Memory B cell (primary cell): ENCODE results near the gene OSBPL9.
"Not testable (repeated sequence)": the region's sequence is repeated elsewhere in the genome, so short reads cannot be mapped to it uniquely, and the experiment has no call there.

ENCODE experiments used
- ATAC-seq: fragments of 150-1000 bp; cut with Tn5 transposase; 2 replicates; pipeline ENCODE4 v1.10.0; 2021; ENCODE audit warnings: low read depth, mild to moderate bottlenecking, moderate library complexity
- DNase-seq, 2 donors: peaks; one replicate each; pipeline ENCODE4 v3.0.0; 2022; ENCODE audit warnings: low spot score in 2 of 2
- H3K27ac Mint-ChIP-seq: one replicate; pipeline ENCODE4 v1.8.0; 2022; ENCODE audit warnings: mild to moderate bottlenecking, moderate library complexity, mixed read lengths
- H3K27me3 Mint-ChIP-seq: one replicate; pipeline ENCODE4 v1.8.0; 2022; ENCODE audit warnings: mixed read lengths
- H3K36me3 Mint-ChIP-seq: one replicate; pipeline ENCODE4 v1.8.0; 2022; ENCODE audit warnings: mild to moderate bottlenecking, mixed read lengths
- H3K4me1 Mint-ChIP-seq: one replicate; pipeline ENCODE4 v1.8.0; 2022; ENCODE audit warnings: mixed read lengths
- H3K4me3 Mint-ChIP-seq: one replicate; pipeline ENCODE4 v1.8.0; 2022; ENCODE audit warnings: mild to moderate bottlenecking, moderate library complexity, mixed read lengths
- H3K9me3 Mint-ChIP-seq: one replicate; pipeline ENCODE4 v1.8.0; 2022; ENCODE audit warnings: mixed read lengths

OSBPL9 gene

GRCh38 chr1:51583532-51583931, 33.4 kb upstream of the OSBPL9 start:
- ATAC-seq: no peak
- Mint-ChIP-seq H3K4me3 (no peak overlapping the region), H3K4me1 (peaks cover 9% of the 10 kb centered on the region), H3K27ac (no peak overlapping the region), H3K36me3 (peaks cover 2% of the 10 kb centered on the region), H3K9me3 (no peaks in the 10 kb centered on the region), H3K27me3 (no peaks in the 10 kb centered on the region)
- no peak for DNase-seq

DNA sequence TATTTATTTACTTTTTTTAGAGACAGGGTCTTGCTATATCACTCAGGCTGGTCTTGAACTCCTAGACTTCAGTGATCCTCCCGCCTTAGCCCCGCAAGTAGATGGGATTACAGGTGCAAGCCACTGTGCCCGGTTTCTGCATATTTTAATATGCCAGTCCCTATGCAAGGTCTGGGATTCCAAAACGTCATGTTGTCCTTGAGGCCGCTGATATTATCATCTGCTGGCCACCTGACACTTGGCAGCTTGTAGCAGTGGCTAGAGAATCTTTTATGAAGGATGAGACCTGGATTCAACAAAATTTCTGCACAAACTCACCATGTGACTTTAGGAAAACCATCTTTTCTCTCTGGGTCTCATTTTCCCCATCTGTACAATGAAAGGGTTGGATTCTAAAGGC, 32.9 kb upstream of the OSBPL9 start:
- Mint-ChIP-seq H3K4me1 (peaks cover 6% of the 10 kb centered on the region), H3K36me3 (peaks cover 2% of the 10 kb centered on the region), H3K27ac (no peak overlapping the region), H3K27me3 (peaks cover 1% of the 10 kb centered on the region), H3K9me3 (no peaks in the 10 kb centered on the region), H3K4me3 (no peak overlapping the region)
- ATAC-seq (no peak), DNase-seq (no peak)

DNA sequence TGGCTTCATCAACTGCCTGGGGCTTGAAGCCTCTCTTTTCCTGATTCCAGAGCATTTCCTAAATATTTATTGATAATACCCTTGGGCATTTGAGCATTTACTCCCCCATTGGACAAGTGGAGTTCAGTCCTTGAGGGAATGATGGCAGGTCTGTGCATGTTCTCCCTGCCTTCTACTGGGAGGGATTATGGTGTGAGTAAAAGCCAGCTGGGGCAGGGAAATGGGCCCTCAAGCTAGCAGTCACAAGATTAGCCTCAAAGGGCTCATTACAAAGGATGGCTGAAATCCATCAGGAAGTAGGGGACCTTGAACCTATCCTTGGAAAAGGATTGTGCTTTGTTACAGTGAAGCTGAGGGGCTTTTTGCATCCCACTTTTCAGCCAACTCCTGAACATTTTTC, 24.2 kb upstream of the OSBPL9 start:
- Mint-ChIP-seq H3K27ac (no peak overlapping the region), H3K4me3 (no peak overlapping the region), H3K36me3 (no peaks in the 10 kb centered on the region), H3K9me3 (no peaks in the 10 kb centered on the region), H3K4me1 (peaks cover 1% of the 10 kb centered on the region), H3K27me3 (peaks cover 1% of the 10 kb centered on the region)
- DNase-seq (no peak), ATAC-seq (no peak)

- no peaks in the 10 kb centered on the region for H3K4me1 Mint-ChIP-seq
Observed at GRCh38 chr1:51594716-51595115, 22.2 kb upstream of the OSBPL9 start.

DNA sequence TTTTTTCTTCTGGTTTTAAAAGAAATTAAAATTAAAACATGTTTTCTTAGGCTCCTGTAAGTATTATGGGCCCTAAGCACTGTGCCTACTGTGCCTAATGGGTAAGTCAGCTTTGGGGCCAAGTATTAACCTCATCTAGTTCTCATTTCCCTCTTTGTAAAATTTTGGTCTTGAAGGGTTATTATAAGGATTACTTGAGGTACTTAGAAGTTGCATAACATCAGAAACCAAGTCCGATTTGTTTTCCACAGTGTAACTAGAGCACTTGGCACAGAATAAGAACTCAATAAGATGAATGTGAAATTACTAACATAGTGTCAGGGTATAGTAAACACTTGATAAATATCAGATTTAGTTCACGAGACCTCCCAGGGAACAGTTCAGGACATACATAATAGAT, 16.4 kb upstream of the OSBPL9 start:
- H3K4me1 Mint-ChIP-seq: no peaks in the 10 kb centered on the region
- H3K27me3 Mint-ChIP-seq: no peaks in the 10 kb centered on the region
- no peaks in the 10 kb centered on the region for H3K36me3 Mint-ChIP-seq
- no peaks in the 10 kb centered on the region for H3K9me3 Mint-ChIP-seq
- no peak for DNase-seq
- no peak overlapping the region for H3K4me3 Mint-ChIP-seq
- H3K27ac Mint-ChIP-seq: no peak overlapping the region
- no peak for ATAC-seq

More at GRCh38 chr1:51594716-51595115, 22.2 kb upstream of the OSBPL9 start:
- H3K36me3 Mint-ChIP-seq: no peaks in the 10 kb centered on the region
- H3K9me3 Mint-ChIP-seq: no peaks in the 10 kb centered on the region
- no peaks in the 10 kb centered on the region for H3K27me3 Mint-ChIP-seq
- no peak overlapping the region for H3K4me3 Mint-ChIP-seq
- no peak for ATAC-seq
- DNase-seq: no peak
- H3K27ac Mint-ChIP-seq: no peak overlapping the region

DNA sequence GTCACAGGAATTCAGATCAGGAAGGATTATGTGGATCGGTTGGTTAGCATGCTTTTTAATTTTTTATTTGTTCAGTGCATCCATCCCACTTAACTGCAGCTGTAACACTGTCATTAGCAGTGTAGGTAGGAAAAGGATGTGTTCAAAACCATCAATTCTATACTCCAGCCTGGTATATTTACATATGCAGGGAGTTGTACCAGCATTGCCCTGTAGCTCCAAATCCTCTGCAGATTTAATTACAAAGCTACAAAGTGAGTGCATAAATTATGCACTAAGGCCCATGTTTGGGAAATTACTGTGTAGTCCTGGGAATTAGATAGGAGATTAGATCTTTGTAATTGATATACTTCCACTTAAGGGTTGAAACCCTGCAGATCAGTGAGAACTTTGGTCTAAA, 15.9 kb upstream of the OSBPL9 start:
- ATAC-seq (no peak), DNase-seq (no peak)
- H3K4me3 Mint-ChIP-seq: no peak overlapping the region
- H3K9me3 Mint-ChIP-seq: no peaks in the 10 kb centered on the region
- no peaks in the 10 kb centered on the region for H3K27me3 Mint-ChIP-seq
- H3K36me3 Mint-ChIP-seq: no peaks in the 10 kb centered on the region
- H3K27ac Mint-ChIP-seq: no peak overlapping the region
- peaks cover 2% of the 10 kb centered on the region for H3K4me1 Mint-ChIP-seq

- H3K27ac Mint-ChIP-seq: no peak overlapping the region
Observed at GRCh38 chr1:51605961-51606723, 10.8 kb upstream of the OSBPL9 start.

DNA sequence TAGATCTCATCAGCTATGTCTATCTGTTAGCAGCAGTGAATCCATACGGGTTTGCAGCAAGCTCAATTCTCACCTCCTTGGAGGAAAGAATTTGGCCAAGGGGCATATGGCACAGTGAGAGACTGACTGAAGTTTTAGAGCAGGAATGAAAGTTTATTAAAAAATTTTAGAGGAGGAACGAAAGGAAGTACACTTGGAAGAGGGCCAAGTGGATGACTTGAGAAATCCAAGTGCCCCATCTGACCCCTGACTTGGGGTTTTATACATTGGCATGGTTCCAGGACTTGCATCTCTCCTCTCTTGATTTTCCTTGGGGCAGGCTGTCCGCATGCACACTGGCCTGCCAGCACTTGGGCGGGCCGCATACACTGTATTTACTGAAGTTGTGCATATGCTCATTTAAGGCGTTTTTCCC, 9.2 kb upstream of the OSBPL9 start:
- H3K27me3 Mint-ChIP-seq: no peaks in the 10 kb centered on the region
- ATAC-seq: no peak
- no peaks in the 10 kb centered on the region for H3K9me3 Mint-ChIP-seq
- peaks cover 4% of the 10 kb centered on the region for H3K4me1 Mint-ChIP-seq
- H3K4me3 Mint-ChIP-seq: no peak overlapping the region
- H3K36me3 Mint-ChIP-seq: peaks cover 1% of the 10 kb centered on the region
- H3K27ac Mint-ChIP-seq: no peak overlapping the region
- DNase-seq: no peak

More at GRCh38 chr1:51605961-51606723, 10.8 kb upstream of the OSBPL9 start:
- Mint-ChIP-seq H3K4me1 (peaks cover 4% of the 10 kb centered on the region), H3K36me3 (peaks cover 1% of the 10 kb centered on the region), H3K9me3 (no peaks in the 10 kb centered on the region), H3K27me3 (no peaks in the 10 kb centered on the region), H3K4me3 (no peak overlapping the region)
- DNase-seq: no peak
- no peak for ATAC-seq

DNA sequence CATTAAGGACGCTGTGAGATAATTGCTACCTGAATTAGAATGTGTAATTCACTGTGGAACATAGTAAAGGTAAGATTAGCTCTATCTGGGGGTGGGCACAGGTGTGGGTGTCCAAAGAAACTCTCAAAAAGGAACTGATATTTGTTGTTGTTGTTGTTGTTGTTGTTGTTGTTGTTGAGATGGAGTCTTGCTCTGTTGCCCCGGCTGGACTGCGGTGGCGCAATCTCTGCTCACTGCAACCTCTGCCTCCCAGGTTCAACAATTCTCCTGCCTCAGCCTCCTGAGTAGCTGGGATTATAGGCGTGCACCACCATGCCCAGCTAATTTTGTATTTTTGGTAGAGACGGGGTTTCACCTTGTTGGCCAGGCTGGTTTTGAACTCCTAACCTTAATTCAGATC, 6.8 kb upstream of the OSBPL9 start:
- H3K27ac Mint-ChIP-seq, H3K36me3 Mint-ChIP-seq, H3K4me3 Mint-ChIP-seq, DNase-seq, H3K9me3 Mint-ChIP-seq, H3K4me1 Mint-ChIP-seq, H3K27me3 Mint-ChIP-seq, ATAC-seq: not testable (repeated sequence)

- peaks cover 4% of the 10 kb centered on the region for H3K4me1 Mint-ChIP-seq
- peaks cover 1% of the 10 kb centered on the region for H3K36me3 Mint-ChIP-seq
- H3K4me3 Mint-ChIP-seq: no peak overlapping the region
- H3K9me3 Mint-ChIP-seq: no peaks in the 10 kb centered on the region
- ATAC-seq (no peak), DNase-seq (no peak)
- H3K27me3 Mint-ChIP-seq: no peaks in the 10 kb centered on the region
- no peak overlapping the region for H3K27ac Mint-ChIP-seq
Observed at GRCh38 chr1:51610637-51611036, 6.3 kb upstream of the OSBPL9 start.

DNA sequence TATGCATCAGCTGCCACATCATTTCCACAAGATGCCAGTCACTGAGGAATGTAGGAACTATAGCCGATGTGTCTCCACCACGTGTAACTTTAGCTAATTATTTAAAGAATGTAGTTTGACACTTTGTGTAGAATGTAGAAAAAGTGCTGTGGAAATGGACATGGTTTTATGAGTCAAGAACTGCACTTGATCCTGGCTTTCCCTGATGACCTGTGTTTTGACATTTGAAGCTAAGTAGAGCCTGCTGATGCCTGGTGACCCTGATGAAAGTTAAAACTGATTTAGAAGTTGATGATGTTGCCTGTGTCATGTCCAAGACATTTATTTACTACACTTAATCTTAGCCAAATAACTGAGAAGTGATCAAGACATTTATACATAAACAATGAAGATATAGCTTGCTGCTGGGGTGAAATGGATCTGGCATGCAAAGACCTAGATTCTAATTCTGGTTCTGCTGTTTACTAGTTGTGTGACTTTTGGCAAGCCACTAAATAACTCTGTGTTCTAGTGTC, 4.4 kb upstream of the OSBPL9 start:
- H3K27ac Mint-ChIP-seq: no peak overlapping the region
- no peak for DNase-seq
- no peaks in the 10 kb centered on the region for H3K9me3 Mint-ChIP-seq

GRCh38 chr1:51615780-51616291, 1.1 kb upstream of the OSBPL9 start:
- Mint-ChIP-seq H3K27me3 (no peaks in the 10 kb centered on the region), H3K36me3 (peaks cover 10% of the 10 kb centered on the region), H3K9me3 (no peaks in the 10 kb centered on the region), H3K4me1 (peaks cover 27% of the 10 kb centered on the region), H3K4me3 (no peak overlapping the region), H3K27ac (no peak overlapping the region)
- no peak for ATAC-seq
- no peak for DNase-seq

More for the DNA sequence above, 4.4 kb upstream of the OSBPL9 start:
- Mint-ChIP-seq H3K4me1 (peaks cover 11% of the 10 kb centered on the region), H3K27me3 (no peaks in the 10 kb centered on the region), H3K36me3 (peaks cover 5% of the 10 kb centered on the region), H3K4me3 (no peak overlapping the region)
- ATAC-seq: no peak

DNA sequence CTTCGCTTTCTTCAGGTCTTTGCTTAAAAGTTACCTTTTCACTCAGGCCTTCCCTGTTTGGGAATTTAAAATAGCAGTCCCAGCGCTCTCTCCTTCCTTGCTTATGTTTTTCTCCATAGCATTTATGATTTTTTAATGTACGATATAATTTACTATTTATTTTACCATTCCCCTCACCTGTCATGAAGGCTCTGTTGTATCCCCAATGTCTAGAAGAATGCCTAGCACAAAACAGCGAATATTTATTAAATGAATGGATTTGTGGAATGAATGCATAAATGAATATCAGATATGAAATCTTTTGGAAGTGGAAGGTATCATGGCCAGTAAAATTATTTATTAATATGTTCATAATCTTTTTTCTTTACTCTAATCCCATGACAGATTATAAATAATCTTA, 402 bp upstream of the OSBPL9 start:
- Mint-ChIP-seq H3K27me3 (no peaks in the 10 kb centered on the region), H3K27ac (peak overlapping the region; percentile 100)

GRCh38 chr1:51618715-51619114, 1.8 kb downstream of the OSBPL9 start:
- H3K27ac Mint-ChIP-seq: no peak overlapping the region
- H3K4me3 Mint-ChIP-seq: no peak overlapping the region
- H3K27me3 Mint-ChIP-seq: no peaks in the 10 kb centered on the region
- DNase-seq: no peak
- no peaks in the 10 kb centered on the region for H3K9me3 Mint-ChIP-seq
- no peak for ATAC-seq
- peaks cover 14% of the 10 kb centered on the region for H3K36me3 Mint-ChIP-seq
- peaks cover 37% of the 10 kb centered on the region for H3K4me1 Mint-ChIP-seq

More for the DNA sequence above, 402 bp upstream of the OSBPL9 start:
- H3K9me3 Mint-ChIP-seq: no peaks in the 10 kb centered on the region
- H3K36me3 Mint-ChIP-seq: peaks cover 10% of the 10 kb centered on the region
- ATAC-seq (no peak), DNase-seq (no peak)
- H3K4me1 Mint-ChIP-seq: peaks cover 27% of the 10 kb centered on the region
- peak overlapping the region; percentile 100 for H3K4me3 Mint-ChIP-seq

DNA sequence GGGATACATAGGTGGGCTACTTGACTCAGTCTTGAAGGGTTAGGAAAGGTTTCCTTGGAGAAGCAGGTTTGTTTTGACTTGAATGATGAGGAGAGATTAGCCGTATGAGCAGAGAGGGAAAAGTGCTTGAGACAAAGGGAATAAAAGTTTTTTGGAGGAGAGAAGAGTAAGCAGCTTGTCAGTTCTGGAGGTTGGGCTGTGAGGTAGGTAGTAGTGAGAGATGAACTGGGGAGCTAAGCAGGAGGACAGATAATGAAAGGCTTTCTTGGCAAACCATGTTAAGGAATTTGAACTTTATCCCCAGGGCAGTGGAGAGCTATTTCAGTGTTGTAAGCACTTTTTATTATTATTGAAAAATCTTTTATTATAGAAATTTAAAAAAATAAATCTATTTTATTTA, 3.6 kb downstream of the OSBPL9 start:
- ATAC-seq (no peak), DNase-seq (no peak)
- Mint-ChIP-seq H3K27ac (no peak overlapping the region), H3K9me3 (no peaks in the 10 kb centered on the region), H3K4me3 (no peak overlapping the region), H3K4me1 (peaks cover 39% of the 10 kb centered on the region), H3K36me3 (peaks cover 14% of the 10 kb centered on the region), H3K27me3 (no peaks in the 10 kb centered on the region)
